NCI-H187 (cell line): ENCODE data around the gene FBXO31.
"Not testable (repeated sequence)": the region's sequence is repeated elsewhere in the genome, so short reads cannot be mapped to it uniquely, and the experiment has no call there.

Experiments used
- DNase-seq, 2 experiments: peaks; one replicate each; lab custom pipeline; 2025; lab: John Stamatoyannopoulos, UW

The FBXO31 gene

DNA sequence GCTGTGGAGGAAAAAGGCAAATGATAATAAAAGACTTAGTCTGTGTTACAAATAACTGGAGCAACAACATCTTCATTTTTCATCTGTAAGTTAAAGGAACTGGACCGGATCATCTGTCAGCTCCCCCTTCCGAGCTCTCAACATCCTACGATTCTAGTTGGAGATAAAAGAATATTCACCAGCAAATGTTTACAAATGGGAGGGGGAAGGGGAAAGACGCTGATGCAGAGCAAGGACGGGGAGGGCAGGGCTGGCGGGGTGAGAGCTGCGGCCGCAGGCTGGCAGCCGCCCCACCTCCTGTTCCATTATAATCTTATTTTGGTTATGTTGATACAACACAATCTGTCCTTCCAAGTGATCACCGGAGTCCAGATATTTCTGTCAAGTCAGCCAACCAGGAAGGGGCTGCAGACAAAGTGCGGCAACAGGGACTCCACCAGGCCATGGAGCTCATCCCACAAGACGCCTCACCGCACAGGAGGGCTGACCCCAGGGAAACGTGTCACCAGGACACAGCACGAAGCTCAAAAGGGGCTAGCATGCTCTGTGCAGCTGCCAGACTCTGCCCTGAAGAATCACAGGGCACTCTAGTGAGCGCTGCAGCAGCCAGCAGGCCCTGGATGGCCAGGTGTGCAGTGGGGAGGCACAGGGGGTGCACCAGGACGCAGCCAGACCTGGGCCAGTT lies 19.7 kb downstream of the FBXO31 start:
- no peak for DNase-seq

DNA sequence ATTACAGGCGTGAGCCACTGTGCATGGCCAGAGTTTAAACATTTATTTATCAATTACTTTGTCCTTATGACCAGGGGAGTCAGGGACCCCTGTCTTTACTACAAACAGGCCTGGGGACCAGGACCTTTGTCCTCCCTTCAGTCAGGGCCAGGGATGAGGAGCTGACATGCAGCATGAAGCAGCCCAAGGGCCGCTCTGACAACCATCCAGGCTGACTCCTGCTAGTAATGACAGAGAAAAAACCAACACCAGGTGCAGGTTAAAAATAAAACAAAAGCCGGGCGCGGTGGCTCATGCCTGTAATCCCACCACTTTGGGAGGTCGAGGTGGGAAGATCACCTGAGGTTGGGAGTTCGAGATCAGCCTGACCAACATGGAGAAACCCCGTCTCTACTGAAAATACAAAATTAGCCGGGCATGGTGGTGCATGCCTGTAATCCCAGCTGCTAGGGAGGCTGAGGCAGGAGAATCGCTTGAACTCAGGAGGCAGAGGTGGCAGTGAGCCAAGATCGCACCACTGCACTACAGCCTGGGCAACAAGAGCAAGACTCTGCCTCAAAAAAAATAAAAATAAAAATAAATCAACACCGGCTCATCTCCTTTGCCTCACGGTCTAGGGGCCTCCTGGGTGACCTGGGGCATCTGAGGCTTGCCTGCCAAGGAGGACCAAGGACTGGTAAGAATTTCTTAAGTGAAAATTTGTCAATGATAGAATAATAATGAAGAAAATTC lies 20.6 kb downstream of the FBXO31 start:
- DNase-seq, result not testable (repeated sequence)

DNA sequence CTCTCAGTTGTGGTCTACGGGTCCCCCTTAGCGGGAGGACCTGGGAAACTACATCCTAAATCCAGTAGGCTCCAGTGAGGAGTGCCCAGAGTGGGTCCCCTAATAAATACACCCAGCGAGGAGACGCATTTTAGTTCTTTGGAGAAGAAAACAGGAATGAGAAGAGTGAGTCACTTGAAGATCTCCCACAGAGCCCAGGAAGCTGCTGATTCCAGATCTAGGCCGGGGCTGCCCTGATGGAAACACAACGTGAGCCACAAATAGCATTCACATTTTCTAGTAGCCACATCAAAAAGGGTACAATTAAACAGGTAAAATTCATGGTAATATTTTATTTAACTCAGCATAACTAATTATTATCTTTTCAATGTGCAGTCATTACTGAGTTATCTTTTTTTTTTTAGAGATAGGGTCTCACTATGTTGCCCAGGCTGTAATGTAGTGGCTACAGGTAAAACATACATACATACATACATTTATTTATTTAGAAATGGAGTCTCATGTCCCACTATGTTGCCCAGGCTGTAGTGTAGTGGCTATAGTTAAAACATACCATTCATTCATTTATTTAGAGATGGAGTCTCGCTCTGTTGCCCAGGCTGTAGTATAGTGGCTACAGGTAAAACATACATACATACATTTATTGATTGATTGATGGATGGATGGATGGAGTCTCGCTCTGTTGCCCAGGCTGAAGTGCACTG lies 21.5 kb downstream of the FBXO31 start:
- DNase-seq, result no peak

DNA sequence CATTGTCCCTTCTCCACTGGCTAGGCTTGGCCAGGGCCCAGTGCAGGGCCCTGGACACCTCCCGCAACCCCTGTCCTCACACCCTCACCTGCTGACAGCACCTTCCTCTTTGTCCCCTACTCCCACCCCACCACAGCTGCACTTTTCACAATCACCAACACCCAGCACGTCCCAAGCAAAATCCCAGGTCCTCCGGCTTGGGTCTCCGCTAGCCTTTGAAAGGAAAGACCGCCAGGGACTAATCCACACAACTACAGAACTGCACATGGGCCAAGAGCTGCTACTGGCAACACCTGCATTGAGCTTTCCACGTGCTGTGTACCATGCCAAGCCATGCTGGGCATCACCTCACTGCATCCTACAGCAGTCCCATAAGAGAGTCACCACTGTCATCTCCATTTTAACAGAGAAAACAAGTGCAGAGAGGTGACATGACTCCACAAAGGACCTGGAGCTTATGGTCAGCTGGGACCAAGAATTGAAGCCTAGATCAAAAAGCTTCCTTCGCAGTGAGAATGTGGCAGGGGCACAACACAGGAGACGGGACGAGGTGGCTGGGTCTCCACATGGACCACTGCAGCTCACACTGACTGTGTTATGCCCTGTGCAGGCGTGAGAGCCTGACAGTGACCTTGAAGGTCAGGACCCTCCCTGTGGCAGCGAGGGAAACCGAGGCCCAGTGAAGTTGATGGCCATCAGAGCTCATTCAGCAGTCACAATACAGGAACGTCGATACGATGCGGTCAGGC lies 22.5 kb downstream of the FBXO31 start:
- no peak for DNase-seq

DNA sequence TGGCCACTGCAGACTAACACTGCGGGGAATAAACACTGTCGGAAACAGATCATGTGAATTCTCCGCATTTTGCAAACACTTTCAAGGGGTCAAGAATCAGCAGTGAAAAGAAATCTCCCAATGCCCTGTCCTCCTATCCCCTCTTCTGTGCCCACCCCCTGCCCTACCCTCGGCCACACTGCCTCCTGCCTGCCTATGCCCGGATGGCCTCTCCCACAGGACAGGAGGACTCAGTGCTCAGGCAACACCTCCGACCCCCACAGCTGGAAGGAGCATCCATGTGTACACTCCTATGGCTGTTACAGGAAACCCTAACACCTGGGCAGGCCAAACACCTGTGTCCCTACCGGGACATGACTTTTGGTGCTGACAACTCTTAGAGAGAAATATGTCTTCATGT lies 24.5 kb downstream of the FBXO31 start:
- no peak for DNase-seq

DNA sequence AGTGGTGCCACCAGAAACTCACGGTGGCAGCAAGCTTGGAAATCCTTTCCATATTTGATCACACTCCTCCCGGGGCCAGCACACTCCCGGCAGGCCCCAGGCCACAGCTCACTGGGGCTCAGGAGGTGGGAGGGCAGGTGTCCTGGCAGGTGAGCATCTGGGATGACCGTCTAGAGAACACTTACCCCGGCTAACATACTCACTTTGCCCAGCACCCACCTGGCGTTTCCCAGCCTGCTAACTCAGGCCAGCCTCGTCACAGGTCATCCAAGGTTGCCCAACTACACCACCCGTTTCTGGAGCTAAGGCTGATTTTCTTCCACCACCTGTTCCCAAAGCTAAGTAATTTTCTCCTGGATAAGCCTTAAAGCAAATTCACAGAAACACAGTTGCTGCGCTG lies 24.9 kb downstream of the FBXO31 start:
- no peak for DNase-seq

DNA sequence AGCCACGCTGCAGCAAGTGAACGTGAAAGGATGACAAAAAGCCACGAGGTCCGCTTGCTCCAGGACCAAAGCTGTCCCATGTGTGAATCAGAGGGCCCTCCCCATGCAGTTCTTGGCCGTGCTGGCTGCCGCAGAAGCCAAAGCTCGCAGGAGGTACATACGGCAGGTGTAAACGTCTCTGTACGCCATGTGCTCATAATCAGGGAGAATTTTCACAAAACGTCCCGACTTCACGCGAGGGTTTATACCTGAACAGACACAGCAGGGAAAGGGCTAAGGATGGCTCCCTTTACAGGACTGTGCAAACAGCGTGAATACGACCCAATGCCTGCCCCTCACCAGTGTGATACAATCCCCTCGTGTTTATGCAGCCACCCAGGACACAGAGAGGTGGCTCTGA lies 25.3 kb downstream of the FBXO31 start:
- DNase-seq, result no peak

DNA sequence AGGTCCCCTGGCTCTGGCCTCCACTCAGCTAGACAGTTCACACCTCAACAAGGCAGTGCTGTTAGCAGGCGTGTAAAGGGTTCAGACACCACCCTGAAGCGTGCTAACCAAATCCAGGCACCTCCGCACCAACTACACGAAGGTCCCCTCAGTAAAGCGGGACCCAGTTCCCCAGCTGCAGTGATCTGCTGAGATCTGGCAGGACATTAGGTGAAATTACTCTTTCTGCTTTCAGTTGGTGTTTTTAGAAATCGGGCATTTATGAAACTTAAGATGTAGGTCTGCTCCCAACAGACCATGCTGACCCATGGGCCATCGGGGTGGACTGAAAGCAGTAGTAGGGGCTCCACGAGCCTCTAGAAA lies 27.1 kb downstream of the FBXO31 start:
- no peak for DNase-seq

DNA sequence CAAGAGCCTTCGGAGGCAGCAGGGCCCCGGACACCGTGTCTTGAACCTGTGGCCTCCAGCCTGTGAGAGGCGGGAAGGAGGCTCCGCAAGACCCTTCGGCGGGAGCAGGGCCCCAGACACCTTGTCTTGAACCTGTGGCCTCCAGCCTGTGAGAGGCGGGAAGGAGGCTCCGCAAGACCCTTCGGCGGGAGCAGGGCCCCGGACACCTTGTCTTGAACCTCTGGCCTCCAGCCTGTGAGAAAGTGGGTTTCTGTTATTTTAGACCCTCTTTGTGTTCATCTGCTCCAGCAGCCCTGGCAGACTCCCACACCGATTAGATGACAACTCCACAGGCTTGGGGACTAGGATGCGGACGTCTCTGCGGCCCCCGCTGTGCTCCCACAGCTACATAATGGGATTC lies 30.0 kb downstream of the FBXO31 start:
- no peak for DNase-seq

DNA sequence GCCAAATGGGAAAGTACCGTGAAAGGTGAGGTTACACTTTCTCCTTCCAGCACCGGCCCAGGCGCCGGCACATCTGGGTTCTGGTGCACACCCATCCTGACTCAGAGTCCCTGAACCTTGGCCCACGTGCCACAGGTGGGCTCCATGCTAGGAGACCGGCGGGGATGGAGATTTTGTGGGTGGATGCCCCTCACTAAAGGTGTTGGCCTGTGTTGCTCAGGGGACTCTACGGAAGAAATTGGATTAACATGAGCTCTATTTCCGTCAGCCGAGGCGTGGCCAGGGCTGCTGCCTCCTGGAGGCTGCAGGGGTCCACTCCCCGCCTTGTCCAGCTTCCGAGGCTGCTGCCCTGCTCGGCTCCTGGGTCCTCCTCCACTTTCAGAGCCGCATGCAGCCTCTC lies 30.8 kb downstream of the FBXO31 start:
- no peak for DNase-seq

DNA sequence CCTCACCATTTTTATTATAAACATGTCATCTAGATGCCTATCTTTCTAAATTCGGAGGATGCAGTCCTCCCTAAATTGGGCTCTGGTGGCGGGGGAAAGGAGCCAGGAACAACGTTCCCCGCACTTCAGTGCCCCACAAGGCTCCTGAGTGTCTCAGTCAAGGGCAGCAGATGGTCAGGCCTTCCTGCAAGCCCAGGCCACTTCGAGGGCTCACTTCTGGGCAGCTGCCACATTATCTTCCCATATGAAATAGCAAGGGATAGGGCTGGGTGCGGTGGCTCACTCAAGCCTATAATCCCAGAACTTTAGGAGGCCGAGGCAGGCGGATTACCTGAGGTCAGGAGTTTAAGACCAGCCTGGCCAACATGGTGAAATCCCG lies 32.3 kb downstream of the FBXO31 start:
- DNase-seq, result no peak

DNA sequence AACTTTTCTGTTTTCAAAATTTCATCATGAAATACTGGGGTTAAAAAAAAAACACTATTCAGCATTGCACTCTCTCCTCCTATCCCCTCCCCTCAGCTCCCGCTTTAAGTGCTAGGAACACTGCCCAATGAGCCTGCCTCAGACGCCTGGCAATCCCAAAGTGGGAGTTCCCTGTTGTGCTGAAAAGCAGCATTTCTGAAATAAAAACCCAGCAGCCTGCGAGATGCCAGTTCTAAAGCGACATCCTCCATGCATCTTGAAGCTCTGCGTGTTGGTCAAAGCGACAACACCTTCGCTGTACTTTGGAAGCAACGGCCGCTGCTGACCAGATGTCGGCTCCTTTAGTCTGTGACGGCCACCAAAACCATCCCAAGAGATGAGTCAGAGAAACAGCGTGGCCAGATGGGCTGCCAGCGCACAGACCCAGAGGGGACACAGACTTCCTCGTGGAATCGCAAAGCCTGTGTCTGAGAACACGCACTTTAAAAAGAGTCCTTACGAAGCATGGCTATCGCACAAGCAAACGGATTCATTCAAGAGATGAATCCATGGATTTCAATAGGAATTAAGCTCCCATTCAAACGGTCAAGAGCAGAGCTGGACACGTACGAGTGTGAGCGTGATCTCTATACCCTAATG lies 32.8 kb downstream of the FBXO31 start:
- no peak for DNase-seq

DNA sequence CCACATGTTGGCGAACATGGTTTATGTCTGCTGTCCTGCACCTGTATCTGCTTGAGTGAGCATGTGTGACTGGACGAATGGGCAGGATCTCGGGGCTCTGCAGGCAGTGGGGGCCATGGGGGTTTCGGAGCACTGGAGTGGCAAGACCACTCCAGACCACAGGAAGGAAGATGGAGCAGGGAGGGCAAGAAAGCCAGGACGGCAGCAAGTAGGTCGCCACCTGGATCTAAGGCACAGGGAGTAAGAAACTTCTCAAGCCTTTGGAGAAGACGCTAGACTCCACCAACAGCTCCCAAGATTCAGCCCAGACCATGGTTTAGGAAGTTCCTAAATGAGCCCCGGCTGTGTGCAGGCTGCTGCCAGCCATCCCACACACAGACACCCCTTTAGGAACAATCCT lies 33.5 kb downstream of the FBXO31 start:
- DNase-seq, result no peak

DNA sequence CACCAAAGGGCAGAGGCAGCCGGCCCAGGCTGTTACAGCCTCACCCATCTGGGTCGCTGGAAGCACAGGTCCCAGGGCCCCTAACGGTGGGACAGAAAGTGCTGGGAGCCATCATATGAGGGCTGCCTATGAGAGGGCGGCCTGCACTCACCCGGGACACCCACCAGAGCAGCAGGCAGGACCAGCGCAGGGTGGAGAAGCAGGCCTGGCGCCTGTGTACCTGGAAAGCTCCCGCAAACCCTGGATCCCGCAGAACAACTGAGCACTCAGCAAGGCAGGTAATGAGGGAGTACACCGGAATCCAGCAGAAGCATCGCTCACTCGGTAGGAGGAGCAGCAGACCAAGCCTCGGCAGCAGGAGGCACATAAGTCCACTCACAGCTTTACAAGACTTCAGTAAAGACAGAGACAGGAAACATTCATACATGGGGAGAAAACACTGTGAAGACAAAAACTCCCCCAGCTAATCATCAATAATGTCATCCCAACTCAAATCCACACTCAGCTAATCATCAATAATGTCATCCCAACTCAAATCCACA lies 34.9 kb downstream of the FBXO31 start:
- no peak for DNase-seq

DNA sequence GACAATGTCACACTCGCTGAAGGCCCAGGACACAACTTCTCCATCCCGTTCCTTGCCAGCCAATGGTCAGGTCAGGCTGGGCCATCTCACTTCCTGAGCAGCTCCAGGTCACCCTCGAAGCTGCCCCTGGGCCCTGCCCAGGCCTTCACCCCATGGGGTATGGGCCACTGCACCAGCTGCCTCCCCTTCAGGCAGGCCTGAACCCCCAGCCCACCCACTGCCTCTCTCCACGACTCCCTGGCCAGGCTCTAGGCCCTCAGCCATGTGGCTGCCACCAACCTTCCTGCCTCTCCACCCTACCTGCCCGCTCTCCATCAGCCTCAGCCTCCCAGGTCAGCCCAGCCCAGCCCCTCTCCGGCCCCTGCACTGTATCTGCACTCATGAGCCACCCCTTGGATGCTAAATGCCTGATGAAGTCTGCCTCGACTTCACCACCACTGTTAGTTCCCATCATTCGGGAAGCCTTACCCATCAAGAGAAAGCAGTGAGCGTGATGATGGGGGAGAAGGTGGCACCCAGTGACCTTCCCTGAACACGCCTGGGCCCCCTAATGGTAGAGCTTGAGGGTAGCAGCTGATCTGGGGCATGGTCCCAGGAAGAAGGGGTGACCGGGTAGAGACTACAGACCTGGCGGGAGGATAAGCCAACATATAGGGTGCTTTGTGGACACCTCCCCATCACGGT lies 35.5 kb downstream of the FBXO31 start:
- no peak for DNase-seq

DNA sequence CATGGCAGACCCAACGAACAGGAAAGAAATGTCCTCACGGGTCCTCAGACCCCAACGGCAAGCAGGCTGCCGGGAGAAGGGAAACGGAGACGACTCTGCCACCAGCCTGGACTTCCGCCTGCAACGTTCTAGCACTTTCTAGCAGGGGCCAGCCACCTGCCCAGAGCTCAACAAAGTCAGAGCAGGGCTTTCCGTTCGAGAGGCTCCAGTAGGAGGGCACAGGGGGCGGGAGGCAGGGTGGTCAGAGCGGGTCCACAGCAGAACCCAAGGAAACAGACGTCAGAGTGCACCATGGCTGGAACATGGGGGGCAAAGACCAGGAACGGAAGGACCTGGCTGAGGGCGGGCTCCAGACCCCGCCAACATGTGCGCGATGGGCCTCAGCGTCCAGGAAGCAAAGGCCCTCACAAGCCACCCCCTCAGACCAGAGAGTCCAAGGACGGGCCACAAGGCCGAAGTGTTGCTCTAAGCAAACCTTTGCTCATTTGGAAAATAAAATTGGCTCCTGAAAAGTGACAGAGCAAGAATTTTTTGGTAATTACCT lies 37.0 kb downstream of the FBXO31 start:
- DNase-seq, result no peak

DNA sequence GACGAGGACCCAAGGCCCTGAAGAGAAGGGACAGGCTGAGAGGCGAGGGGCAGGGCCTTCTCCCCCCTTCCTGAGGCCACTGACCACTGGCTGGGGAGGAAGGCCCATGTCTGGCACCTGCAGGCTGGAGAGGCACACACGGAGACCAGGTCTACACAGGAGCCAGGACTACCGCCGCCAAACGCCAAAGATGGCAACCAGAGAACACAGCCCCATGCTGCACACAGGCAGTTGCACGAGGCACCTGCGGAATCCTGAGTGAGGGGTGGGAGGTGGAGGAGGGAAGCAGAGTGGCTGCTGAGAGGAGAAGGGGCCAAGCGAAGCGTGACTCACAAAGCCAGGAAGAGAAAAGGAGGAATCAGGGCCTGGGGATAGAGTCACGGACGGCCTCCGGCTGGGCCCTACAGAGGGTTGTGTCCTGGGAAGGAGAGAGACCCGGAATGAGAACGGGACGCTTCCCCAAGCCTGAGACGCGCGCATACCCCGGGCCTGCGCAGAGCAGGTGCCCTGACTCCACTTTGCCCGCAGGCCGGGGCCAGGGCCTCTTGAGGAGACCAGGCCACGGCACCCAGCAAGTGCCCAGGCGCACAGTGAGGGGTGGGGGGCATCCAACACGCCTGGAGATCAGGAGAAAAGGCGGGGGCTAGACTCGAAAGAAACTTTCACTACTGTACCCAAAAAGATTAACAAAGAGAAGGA lies 37.7 kb downstream of the FBXO31 start:
- DNase-seq, result no peak

DNA sequence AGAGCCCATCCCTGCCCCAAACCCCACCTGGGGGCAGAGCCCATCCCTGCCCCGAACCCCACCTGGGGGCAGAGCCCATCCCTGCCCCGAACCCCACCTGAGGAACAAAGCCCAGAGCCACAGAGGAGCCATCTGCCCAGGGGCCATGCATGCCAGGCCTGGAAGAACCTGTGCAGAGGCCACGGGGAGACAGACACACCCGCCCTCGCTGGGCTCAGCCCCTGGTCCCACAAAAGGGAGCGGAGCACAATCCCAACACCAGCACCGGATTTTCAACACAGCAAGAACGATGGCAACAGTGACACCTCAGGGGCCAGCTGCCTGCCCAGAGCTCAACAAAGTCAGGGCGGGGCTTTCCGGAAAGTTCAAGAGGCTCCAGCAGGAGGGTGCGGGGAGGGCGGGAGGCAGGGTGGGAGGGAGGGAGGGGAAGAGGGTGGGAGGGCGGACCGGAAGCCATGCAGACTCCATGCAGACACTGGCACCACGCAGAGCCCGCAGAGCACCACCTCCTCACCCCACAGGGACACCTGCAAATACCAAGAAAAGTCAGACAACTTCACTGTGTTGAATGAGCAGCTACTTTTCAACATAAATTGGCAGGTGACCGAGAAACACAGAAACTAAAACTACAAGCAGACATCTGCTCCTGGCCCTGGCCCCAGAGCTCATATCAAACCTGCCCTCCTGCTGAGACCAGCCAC lies 38.5 kb downstream of the FBXO31 start:
- DNase-seq, result no peak

DNA sequence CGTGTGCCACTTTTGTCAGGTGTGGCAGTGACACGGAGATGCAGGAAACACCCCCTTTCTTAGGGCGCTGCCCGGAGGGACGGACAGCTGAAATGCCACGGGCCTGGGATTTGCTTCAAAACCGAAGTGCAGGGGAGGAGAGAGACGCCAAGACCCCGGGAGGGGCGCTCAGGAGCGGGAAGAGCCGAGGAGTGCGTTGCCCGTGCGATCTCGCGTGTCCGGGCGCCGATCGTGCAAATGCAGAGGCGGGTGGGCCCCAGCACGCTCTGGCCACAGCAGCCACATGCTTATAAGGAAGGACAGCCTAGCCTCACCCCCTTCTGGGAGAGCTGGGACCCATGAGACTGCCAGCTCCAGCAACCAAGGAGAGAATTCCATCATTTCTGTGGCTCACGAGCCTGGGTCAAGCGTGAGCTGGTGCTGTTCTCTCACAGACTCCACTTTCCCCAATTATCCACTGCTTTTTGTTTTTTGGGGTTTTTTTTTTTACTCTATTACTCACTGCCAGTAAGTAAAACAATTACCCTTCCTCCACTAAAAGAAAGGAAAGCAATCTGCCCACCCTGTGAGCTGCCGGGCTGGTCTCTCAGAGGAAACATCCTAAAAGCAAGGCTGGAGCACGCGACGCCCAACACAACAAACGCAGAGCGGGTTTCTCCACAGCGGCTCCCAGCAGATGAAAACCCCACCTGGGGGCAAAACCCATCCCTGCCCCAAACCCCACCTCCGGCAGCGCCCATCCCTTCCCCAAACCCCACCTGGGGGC lies 39.2 kb downstream of the FBXO31 start:
- DNase-seq, result no peak
